ENCODE measurements around the gene OPN4.

Gene OPN4

DNA sequence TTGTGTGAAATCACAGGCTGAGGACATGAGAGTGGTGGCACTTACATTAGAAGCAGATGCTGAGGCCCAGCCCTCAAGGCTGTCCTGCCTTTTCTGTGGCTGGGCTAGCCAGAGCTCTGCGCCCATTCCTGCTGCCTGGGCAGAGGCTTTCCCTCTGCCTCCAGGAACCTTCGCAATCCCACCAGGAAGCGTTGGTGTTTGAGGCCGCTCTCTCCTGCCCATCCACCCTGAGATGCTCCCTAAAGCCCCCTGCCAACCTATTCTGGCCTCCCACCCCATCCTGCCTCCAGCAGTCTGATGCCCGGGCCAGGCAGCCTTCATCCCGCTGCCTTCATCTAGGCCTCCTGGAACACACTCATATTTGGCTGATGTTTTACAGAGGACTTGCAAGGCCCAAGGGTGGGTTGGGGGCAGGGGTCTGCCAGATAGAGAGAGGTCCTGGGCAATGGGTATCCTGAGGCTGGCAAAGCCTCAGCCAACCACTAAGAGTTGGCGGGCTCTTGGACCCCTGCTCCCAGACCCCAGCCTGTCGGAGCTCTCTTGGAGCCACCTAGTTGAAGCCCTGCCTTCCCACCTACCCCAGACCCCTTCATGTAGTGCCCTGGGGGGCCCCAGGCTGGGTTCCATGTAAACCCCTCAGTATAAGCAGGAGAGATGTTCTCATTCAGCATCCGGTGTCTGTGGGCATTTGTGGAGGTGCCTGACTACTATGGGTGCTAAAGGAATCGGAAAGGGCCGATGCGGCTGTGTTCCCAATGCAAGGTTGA is 46.7 kb downstream of the OPN4 start:
- no peak for FAIRE-seq

DNA sequence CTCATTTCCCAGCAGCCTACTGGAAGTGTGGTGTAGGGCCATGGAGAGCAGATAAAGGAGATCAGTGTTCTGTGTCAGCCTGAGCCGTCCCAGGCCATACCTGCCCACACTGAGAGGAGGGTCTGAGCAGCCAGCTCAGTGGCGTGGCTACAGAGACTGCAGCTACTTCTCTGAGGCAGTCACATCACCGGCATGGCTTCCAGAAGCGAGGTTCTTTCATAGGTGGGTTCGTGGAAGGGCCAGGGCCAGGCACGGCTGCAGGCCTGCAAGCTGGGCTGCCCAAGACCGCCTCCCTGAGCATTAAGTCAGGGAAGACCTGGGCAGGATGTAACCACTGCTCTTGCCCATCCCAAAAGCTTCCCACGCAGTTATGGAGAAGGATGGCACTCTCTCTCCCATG is 48.8 kb downstream of the OPN4 start:
- no peak for FAIRE-seq

DNA sequence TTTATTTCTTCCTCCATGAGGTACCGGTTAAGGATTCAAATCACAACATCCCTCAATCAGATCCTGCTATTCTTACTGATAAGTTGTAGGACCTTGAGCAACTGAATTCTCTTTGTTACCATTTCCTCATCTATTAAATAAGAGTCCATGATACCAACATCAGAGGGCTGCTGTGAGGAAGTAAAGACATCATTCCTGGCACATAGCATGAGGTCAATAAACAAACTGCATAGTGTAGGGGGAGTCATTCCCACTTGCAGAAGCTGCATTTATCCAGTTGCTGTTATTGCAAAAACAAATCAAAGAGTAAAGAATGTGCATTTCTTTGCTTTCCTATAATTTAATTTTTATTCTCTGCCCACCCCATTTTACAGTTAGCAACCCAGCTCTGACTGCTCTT is 50.8 kb downstream of the OPN4 start:
- FAIRE-seq, result no peak

DNA sequence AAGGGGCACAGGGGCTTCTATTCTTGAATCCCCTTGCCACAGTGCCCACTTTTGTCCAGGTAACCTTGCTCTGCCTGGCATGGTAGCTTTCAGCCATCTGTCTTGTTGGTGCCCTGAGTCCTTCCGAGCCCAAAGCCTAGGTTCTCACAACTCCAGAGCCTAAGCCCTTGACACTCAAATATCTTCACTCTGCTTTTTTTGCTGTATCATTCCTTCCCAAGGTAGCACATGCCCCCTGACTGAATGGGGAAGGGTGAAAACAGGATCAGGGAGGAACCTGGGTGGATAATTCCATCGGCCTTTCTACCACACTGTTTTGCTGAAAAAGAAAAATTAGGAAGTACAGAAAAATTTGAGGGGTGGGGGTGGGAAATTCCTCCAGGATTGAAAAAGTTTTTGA is 51.6 kb downstream of the OPN4 start:
- no peak for FAIRE-seq

DNA sequence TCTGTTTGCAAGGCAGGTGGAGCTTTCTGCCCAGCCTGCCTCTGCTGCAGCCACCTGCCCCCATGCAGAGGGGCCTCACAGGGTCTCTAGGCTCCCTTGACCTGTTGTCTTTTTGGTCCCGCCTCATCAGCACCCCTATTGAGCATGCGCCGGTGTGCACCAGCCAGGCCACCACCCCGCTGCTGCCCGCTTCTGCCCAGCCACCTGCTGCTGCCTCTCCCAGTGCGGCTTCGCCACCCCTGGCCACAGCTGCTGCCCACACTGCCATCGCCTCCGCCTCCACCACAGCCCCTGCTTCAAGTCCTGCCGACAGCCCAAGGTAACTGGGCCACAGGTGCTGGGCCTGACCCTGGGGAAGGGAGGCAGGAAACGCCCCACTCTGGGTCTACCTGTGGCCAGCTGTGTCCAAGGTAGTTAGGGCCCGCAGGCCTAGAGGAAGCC is 52.1 kb downstream of the OPN4 start:
- no peak for FAIRE-seq

DNA sequence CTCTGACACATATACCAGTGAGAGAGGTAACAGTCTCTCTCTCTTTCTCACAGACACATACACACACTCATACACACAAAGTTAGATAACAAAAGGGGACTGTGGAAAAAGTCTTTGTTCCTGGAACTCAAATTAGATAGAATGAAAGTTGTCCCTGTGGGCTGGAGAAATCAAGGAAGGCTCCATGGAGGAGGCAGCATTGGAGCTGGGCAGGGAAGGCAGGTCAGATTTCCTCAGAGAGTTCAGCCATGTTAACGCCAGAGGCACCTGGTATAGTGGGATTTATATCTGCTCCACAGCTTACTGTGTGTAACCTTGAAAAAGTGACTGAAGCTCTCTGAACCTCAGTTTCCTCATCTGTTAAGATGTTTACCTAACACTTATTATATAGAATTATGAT is 52.6 kb downstream of the OPN4 start:
- no peak for FAIRE-seq

DNA sequence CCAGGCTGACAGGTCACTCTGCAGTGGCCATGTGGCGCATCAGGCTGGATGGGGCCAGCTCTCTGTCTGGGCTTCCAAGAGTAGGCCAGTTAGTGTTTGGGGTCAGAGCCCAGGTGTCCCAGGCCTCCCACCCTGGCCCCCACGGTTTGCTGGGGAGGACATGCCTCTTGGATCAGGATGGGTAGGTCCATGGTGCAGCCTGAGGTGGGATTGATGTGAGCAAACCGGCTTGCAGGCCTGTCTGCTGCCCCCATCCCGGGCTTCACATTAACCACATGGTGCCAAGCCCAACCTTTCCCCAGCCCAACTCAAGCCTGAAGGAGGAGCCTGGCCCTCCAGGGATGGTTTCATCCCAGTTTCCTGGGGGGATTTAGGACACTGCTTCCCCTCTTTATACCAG is 53.2 kb downstream of the OPN4 start:
- FAIRE-seq, result no peak

DNA sequence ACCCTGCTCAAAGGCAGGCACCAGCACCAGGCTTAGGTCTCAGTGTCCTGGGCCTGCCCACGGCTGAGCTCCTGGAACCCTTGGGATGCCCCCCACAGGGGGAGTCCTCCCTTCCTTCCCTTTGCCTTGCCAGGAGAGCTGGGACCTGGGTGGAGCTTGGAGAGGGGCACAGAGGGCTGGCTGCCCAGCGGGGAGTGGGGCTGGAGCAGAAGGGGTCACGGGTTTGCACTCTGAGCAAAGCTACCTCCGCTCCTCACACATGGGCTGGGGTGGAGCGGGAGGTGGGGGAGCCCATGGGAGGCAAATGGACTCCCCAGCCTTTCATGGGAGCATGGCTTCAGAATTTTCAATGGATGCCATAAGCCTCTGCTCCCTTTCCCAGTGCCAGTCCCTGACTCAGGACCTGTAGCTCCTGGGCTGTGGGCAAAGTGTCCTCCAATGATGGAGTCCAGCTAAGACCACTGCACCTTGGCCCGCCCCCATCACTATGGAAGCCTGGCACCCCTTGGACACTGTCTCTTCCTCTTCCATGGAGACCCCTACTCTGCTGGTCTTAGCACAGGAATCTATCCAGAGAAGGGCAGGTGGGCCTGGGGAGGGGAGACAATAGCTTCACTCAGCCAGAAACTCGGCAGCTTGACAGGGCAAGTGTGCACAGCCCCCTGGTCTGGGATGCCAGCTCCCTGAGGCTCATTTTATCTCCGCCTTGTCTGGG is 53.9 kb downstream of the OPN4 start:
- no peak for FAIRE-seq

DNA sequence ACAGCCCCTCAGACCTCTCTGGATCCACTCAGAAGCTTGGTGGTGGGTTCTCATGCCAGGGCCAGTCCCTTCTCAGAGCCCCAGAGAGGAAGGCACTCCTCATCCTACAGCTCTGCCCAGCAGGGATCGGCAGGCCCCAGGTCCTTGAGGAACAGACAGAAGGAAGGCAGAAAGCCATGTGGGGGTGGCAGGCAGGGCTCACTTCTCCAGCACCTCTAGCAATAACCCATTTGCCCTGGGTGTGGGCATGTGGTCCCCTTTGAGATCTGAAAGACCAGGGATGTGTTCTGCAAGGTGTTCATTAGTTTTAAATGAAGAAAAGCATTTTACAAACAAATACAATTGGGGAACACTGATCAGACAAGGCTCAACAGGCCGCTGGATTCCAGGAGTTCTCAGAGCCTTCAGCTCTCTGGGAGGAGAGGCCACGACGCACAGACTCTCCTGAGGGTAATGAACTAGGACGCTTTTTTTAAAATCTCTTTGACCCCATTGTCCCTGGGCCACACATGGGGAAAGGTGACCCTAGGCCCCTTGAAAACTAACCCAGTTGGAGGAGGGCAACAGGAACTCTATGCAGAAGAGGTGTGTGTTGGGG is 54.5 kb downstream of the OPN4 start:
- no peak for FAIRE-seq

DNA sequence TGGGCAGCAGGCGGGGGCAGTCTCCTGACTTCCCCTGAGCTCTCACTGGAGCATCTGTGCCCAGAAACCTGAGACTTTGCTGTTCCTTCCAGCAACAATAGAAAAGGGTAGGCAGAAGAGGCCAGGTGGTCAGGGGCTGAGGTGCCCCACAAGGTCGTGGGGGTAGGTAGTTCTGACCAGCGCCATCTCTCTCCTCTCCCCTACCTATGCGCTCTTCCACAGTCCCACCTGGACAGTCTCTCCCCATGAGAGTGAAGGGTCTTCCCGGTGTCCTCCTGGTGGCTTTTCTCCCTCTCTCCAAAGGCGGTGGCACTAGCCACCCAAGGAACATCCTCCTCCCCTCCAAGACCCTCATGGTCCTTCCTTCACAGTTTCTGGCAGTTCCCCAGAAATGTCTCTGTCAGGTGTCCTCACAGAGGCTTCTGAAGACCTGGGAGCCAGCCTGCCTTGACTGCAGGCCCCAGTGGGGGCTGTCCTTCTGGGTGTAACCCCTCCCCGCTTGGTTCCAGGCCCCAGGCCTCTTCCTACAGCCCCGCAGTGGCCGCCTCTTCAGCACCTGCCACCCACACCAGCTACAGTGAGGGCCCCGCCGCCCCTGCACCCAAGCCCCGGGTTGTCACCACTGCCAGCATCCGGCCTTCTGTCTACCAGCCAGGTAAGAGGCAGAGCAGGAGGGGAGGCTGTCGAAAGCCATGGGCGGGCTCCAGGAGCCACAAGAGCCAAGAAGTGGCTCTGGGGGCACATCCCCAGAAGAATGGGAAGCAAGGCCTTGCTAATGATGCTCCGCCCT is 55.2 kb downstream of the OPN4 start:
- FAIRE-seq, result no peak

DNA sequence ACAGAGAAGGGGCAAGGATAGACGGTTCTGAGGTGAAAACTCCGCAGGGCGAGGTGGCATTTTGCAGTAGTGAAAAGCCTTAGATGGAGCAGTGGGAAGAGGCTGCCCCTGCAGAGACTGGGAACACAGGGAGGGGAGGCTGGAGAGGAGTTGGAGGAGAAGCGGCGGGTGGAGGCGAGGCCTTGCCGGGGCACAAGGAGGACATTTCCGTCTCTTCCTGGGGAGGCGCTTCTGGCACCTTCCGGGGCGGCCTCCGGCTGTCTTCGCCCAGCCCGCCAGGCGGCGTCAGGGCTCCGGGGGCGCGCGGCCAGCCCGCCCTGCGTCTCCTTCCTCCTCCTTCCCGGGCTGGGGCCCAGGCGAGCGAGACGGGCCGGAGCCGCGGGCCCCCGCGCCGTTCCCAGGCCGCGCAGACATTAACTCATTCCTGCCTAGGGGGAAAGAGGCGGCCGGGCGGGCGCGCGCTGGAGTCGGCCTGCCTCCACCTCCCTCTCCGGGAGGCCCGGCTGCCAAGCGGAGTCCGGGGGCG is 56.7 kb downstream of the OPN4 start:
- no peak for FAIRE-seq

DNA sequence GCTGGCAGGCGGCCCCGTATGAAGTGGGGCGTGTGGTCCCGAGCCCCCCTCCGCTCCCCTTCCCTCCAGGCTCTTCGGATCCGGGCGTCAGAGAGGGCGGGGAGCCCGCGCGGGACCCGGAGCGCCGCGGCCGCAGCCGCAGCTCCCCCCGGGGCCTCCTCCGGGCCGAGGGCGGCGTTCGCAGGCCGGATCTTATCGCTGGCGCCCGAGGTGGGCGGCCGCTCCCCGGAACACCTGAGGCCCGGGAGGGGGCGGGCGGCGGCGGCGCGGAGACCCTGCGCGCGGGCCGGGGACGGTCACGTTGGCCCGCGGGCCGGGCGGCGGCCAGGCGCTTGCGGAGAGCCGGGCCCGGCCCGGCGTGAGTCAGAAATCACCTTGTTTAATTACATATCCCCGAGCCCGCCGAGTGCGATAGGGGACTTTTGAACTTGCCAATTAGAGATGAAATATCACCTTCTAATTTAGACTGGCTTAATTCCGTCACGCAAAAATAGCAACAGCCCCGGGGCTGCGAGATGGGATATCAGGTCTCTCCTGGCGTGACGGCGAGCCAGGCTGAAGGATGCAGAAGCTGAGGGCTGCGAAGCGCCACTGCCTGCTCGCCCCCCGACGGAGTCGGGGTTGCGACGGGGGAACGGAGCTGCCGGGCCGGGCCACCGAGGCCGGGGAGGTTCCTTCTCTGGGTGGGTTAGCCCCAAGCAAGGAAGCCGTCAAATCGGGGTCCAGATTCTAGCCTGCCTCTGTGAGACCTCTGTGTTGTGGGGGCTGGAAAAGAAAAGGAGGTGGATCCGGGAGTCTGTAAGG is 57.4 kb downstream of the OPN4 start:
- no peak for FAIRE-seq

DNA sequence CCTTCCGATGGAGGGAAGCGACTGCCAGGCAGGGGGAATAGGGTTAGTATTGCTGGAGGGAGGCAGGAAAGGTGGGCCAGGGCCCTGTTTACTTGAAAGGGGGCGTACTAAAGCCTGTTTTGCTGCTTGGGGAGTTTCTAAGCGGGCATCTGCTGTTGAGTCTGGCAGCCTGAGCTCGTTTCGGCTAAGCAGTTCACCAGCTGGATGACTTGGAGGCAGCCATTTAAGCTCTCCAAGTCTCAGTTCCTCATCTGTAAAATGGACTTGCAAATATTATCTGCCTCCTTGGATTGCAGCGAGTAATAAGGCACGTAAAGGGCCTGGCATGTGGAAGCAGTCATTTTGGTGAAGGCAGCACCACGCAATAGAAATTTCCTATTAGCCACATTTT is 58.0 kb downstream of the OPN4 start:
- FAIRE-seq, result no peak

DNA sequence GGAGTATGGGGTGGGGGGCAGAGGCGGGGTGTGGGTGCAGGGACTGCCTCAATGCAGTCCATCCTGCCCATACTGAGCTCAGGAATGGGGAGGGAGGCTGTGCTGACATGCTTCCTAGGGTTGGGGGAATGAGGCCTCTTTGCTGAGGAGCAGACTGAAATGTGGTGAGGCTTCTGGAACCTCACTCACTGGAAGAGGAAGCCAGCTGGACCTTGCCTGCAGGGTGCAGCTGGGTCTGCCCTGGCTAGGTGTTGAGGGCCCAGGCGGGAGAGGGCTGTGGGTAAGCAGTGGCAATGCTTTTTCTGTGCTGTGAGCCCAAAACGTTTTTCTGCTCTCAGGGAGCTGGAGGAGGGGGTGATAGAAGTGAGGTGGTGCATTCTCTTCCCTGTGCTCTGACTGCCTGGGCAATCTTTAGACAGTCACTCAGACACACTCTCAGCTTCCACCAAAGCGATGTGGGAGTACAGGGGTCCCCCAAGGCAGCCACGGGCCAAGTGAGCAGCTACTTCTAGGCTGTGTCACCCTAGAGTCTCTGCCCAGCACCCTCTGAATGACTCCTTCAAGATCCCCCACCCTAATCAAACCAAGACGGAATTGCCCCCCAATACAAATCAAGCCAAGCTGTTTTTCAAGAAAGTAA is 60.9 kb downstream of the OPN4 start:
- FAIRE-seq, result no peak

DNA sequence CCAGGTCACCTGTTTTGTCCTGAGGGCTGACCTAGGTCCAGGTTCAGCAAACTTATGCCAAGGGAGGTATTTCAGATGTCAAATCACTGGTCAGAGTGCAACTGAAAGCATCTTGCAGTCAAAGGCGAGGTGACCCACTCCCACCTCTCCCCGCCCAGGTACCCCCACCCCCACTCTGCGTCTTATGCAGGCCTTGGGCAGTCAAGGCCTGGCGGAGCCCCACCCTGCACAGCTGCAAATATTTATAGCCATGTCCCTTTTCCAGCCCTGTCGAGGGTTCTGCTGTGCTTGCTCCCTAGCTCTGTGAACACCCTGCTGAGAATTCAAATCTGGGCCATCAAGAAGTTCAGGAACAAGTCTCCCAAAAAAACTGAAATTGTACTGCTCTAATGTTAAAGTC is 61.5 kb downstream of the OPN4 start:
- no peak for FAIRE-seq

All from islet of Langerhans (tissue), 1 donor.